Right atrium auricular region (tissue), 2 donors: ENCODE data around the gene PI4K2B. TPM values are rescaled to one million over a fixed set of nuclear protein-coding genes. Genes with fewer than 3 reads are reported as not detected.
"Not testable (repeated sequence)": the region's sequence is repeated elsewhere in the genome, so short reads cannot be mapped to it uniquely, and the experiment has no call there.

Experiments used
- DNase-seq: peaks from one replicate; pipeline ENCODE4 v3.0.0-alpha.2; 2019; ENCODE audit warnings: low spot score
- H3K27ac ChIP-seq, 2 donors: fragments of 200-600 bp; sonication (generic); 1 replicate in 1 of 2; 2 replicates in 1 of 2; pipeline ENCODE4 v1.5.1; 2016 to 2019
- H3K27me3 ChIP-seq, 2 donors: fragments of 200-600 bp; sonication (generic); one replicate each; pipeline versions ENCODE4 v1.5.1 to v1.6.0; 2017 to 2019
- H3K36me3 ChIP-seq: fragments of 200-600 bp; sonication (generic); one replicate; pipeline ENCODE4 v1.5.1; 2016
- H3K4me1 ChIP-seq, 2 donors: fragments of 200-600 bp; sonication (generic); one replicate each; pipeline versions ENCODE4 v1.5.1 to v1.6.0; 2017 to 2019
- H3K4me3 ChIP-seq, 2 donors: fragments of 200-600 bp; sonication (generic); 1 replicate in 1 of 2; 2 replicates in 1 of 2; pipeline ENCODE4 v1.5.1; 2017 to 2019; ENCODE audit warnings: mild to moderate bottlenecking in 1 of 2, moderate library complexity in 1 of 2
- H3K9me3 ChIP-seq, 2 donors: fragments of 200-600 bp; sonication (generic); one replicate each; pipeline ENCODE4 v1.5.1; 2019
- CTCF ChIP-seq, 2 donors: fragments of 200-600 bp; sonication (generic); IDR thresholded peaks; one replicate each; pipeline ENCODE4 v1.5.1; 2019; ENCODE audit warnings: antibody characterized with exemption in 2 of 2
- total RNA-seq, 2 donors: library from RNA; depleted of rRNA; stranded (reverse); fragments of >200 nt; gene quantifications; one replicate each; pipeline ENCODE4 v1.1.0, GENCODE V29; 2016

PI4K2B gene
- total RNA-seq, 2 donors from 2014 or later, result 2.7 to 5.0 TPM

- no peak for DNase-seq
- Histone ChIP-seq H3K27ac (no peak overlapping the region), H3K36me3 (no peaks in the 10 kb centered on the region), H3K4me3 (no peak overlapping the region), H3K4me1 (peaks cover 0 to 15% of the 10 kb centered on the region in 2 donors), H3K27me3 (no peaks in the 10 kb centered on the region), H3K9me3 (peaks cover 0 to 9% of the 10 kb centered on the region in 2 donors)
- no peak for TF ChIP-seq CTCF (IDR thresholded peaks at IDR 0.05)
Observed at GRCh38 chr4:25236971-25237370, 3.1 kb downstream of the PI4K2B start.

- H3K4me3 ChIP-seq, result no peak overlapping the region
- H3K27me3 ChIP-seq, result no peaks in the 10 kb centered on the region
- TF ChIP-seq CTCF (IDR thresholded peaks at IDR 0.05), result no peak
- H3K36me3 ChIP-seq, result no peaks in the 10 kb centered on the region
- no peak overlapping the region for H3K27ac ChIP-seq
- H3K4me1 ChIP-seq, result peaks cover 0 to 15% of the 10 kb centered on the region in 2 donors
- peaks cover 0 to 4% of the 10 kb centered on the region in 2 donors for H3K9me3 ChIP-seq
- no peak for DNase-seq
Observed at GRCh38 chr4:25238052-25238451, 4.2 kb downstream of the PI4K2B start.

- H3K9me3 ChIP-seq, H3K4me3 ChIP-seq, H3K36me3 ChIP-seq, DNase-seq, H3K27ac ChIP-seq, H3K27me3 ChIP-seq: not testable (repeated sequence)
- peaks cover 0 to 15% of the 10 kb centered on the region in 2 donors for H3K4me1 ChIP-seq
Observed at GRCh38 chr4:25239528-25239927, 5.7 kb downstream of the PI4K2B start.

- not testable (repeated sequence) for H3K27me3 ChIP-seq, DNase-seq, H3K9me3 ChIP-seq, H3K4me1 ChIP-seq, H3K27ac ChIP-seq, H3K4me3 ChIP-seq, H3K36me3 ChIP-seq
Observed at GRCh38 chr4:25240754-25241210, 6.9 kb downstream of the PI4K2B start.

GRCh38 chr4:25242195-25242594 lies 8.4 kb downstream of the PI4K2B start:
- not testable (repeated sequence) for H3K27me3 ChIP-seq, H3K4me3 ChIP-seq, H3K4me1 ChIP-seq, DNase-seq, H3K36me3 ChIP-seq, H3K27ac ChIP-seq, H3K9me3 ChIP-seq

- no peaks in the 10 kb centered on the region for H3K4me1 ChIP-seq
- TF ChIP-seq CTCF (IDR thresholded peaks at IDR 0.05), result no peak
- no peaks in the 10 kb centered on the region for H3K9me3 ChIP-seq
- H3K27me3 ChIP-seq, result no peaks in the 10 kb centered on the region
- no peaks in the 10 kb centered on the region for H3K36me3 ChIP-seq
- DNase-seq, result no peak
- no peak overlapping the region for H3K4me3 ChIP-seq
- H3K27ac ChIP-seq, result no peak overlapping the region
Observed at GRCh38 chr4:25245181-25245580, 11.3 kb downstream of the PI4K2B start.

GRCh38 chr4:25246680-25247611 lies 13.1 kb downstream of the PI4K2B start:
- Histone ChIP-seq H3K27ac (no peak overlapping the region), H3K9me3 (no peaks in the 10 kb centered on the region), H3K36me3 (no peaks in the 10 kb centered on the region), H3K4me1 (no peaks in the 10 kb centered on the region), H3K27me3 (no peaks in the 10 kb centered on the region), H3K4me3 (no peak overlapping the region)
- no peak for TF ChIP-seq CTCF (IDR thresholded peaks at IDR 0.05)
- no peak for DNase-seq

GRCh38 chr4:25248875-25249274 lies 15.0 kb downstream of the PI4K2B start:
- H3K27ac ChIP-seq, DNase-seq, H3K4me1 ChIP-seq, H3K36me3 ChIP-seq, H3K27me3 ChIP-seq, H3K9me3 ChIP-seq, H3K4me3 ChIP-seq: not testable (repeated sequence)

GRCh38 chr4:25249494-25249893 lies 15.7 kb downstream of the PI4K2B start:
- not testable (repeated sequence) for H3K27ac ChIP-seq

More at GRCh38 chr4:25249494-25249893, 15.7 kb downstream of the PI4K2B start:
- H3K9me3 ChIP-seq, H3K36me3 ChIP-seq, DNase-seq, H3K27me3 ChIP-seq, H3K4me3 ChIP-seq, H3K4me1 ChIP-seq: not testable (repeated sequence)
